CD4-positive, alpha-beta T cell (primary cell): Measurements from ENCODE around the gene DNMT3A. TPM values are rescaled to one million over a fixed set of nuclear protein-coding genes. Genes with fewer than 3 reads are reported as not detected.

ENCODE experiments used
- ATAC-seq: fragments of 200-7000 bp; cut with Tn5 transposase; one replicate; pipeline ENCODE4 v1.10.0; 2022; ENCODE audit warnings: mild to moderate bottlenecking; ENCODE audit not compliant: poor library complexity
- CTCF ChIA-PET: fragments of 350-600 bp; sonication (Branson Sonifier 250); formaldehyde crosslinking; loops from one replicate; lab custom pipeline; 2021; ENCODE audit warnings: antibody characterized with exemption, inconsistent platforms; lab: Charles Lee
- POLR2A ChIA-PET: fragments of 350-600 bp; sonication (Branson Sonifier 250); formaldehyde crosslinking; loops from one replicate; lab custom pipeline; 2021; ENCODE audit warnings: antibody characterized with exemption, inconsistent platforms; lab: Charles Lee
- DNase-seq, 14 experiments: peaks; one replicate each; pipeline ENCODE4 v3.0.0-alpha.2; 2013 to 2020; ENCODE audit warnings: mixed read lengths in 2 of 14
- H3K27ac ChIP-seq, 2 donors: one replicate each; pipeline versions ENCODE4 v1.5.1 to v1.7.0; 2013; ENCODE audit warnings: low read length in 2 of 2, low read depth in 1 of 2, mild to moderate bottlenecking in 1 of 2
- H3K27me3 ChIP-seq, 2 experiments: 1 replicate in 1 of 2; 2 replicates in 1 of 2; pipeline versions ENCODE4 v1.6.1 to v1.7.0; 2013; ENCODE audit warnings: low read length in 2 of 2, control low read depth in 1 of 2, mild to moderate bottlenecking in 1 of 2, moderate library complexity in 1 of 2; ENCODE audit not compliant: insufficient read depth in 2 of 2, control insufficient read depth in 1 of 2
- H3K36me3 ChIP-seq: one replicate; pipeline ENCODE4 v1.6.1; 2013; ENCODE audit warnings: low read length, control low read depth; ENCODE audit not compliant: insufficient read depth
- H3K4me1 ChIP-seq: one replicate; pipeline ENCODE4 v1.6.1; 2013; ENCODE audit warnings: low read length, control low read depth; ENCODE audit not compliant: insufficient read depth
- H3K4me3 ChIP-seq: one replicate; pipeline ENCODE4 v1.5.1; 2013; ENCODE audit warnings: mild to moderate bottlenecking, low read length, moderate library complexity
- H3K9me3 ChIP-seq, 2 experiments: 1 replicate in 1 of 2; 2 replicates in 1 of 2; pipeline versions ENCODE4 v1.6.1 to v1.7.0; 2013; ENCODE audit warnings: low read length in 2 of 2, mild to moderate bottlenecking in 2 of 2, control low read depth in 1 of 2, moderate library complexity in 1 of 2; ENCODE audit not compliant: control insufficient read depth in 1 of 2, insufficient read depth in 1 of 2
- H3K27ac Mint-ChIP-seq: one replicate; pipeline ENCODE4 v1.8.0; 2020; ENCODE audit warnings: mixed read lengths
- H3K27me3 Mint-ChIP-seq: one replicate; pipeline ENCODE4 v1.8.0; 2021; ENCODE audit warnings: mixed read lengths
- H3K36me3 Mint-ChIP-seq: one replicate; pipeline ENCODE4 v1.8.0; 2021; ENCODE audit warnings: low read depth, mixed read lengths
- H3K4me1 Mint-ChIP-seq: one replicate; pipeline ENCODE4 v1.8.0; 2021; ENCODE audit warnings: low read depth, mixed read lengths
- H3K4me3 Mint-ChIP-seq: one replicate; pipeline ENCODE4 v1.8.0; 2020; ENCODE audit warnings: mild to moderate bottlenecking, mixed read lengths
- H3K9me3 Mint-ChIP-seq: one replicate; pipeline ENCODE4 v1.8.0; 2020; ENCODE audit warnings: mixed read lengths
- intact Hi-C, 2 experiments: fragments of 100-400 bp; cut with DNase I in 1 of 2; cut with micrococcal nuclease in 1 of 2; formaldehyde crosslinking; loops; one replicate each; pipeline versions ENCODE4 v1.15.1 to v1.9.0; 2023 to 2025; cut with DNase I, micrococcal nuclease
- total RNA-seq, 174 experiments: library from RNA in 2 of 174; stranded (reverse) in 2 of 174; gene quantifications; one replicate each; pipeline ENCODE4 v1.2.3 and lab custom pipeline; 2021 to 2026
- TF ChIP-seq, protein P1 (sequence below): fragments of 200-600 bp; IDR thresholded peaks from one replicate; pipeline ENCODE4 v1.8.0; 2022; ENCODE audit warnings: antibody characterized with exemption, mild to moderate bottlenecking

DNMT3A gene
- total RNA-seq, 2 experiments from 2014 or later: 57.1 to 62.1 TPM

DNA sequence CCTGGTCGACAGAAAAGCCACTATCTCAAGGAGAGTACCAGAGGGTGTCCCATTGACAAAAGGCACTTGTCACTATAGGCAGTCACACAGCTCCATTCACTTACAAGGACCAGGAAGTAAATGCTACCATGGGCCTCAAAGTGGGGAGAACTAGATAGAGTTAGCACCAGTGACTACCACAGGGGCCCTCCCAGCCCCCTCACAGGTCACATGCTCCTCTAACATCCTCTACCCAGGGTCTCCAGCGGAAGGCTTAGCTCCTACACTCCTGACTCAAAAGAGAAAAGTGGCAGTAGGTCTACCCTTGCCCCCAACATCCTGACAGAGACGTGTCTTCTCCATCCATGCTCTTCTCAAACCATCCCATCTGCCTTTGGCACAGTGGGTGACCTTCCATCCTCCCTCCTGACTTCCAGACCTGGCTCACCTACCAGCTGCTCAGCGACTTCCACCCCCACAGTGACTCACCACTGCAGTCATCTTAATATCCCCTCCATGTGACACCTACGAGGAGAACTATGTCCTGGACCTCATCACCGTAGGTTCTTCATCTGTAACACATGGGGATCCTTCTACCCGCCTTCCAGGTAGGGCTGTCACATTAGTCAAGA lies 5.6 kb upstream of the DNMT3A start:
- TF ChIP-seq, protein P1, sequence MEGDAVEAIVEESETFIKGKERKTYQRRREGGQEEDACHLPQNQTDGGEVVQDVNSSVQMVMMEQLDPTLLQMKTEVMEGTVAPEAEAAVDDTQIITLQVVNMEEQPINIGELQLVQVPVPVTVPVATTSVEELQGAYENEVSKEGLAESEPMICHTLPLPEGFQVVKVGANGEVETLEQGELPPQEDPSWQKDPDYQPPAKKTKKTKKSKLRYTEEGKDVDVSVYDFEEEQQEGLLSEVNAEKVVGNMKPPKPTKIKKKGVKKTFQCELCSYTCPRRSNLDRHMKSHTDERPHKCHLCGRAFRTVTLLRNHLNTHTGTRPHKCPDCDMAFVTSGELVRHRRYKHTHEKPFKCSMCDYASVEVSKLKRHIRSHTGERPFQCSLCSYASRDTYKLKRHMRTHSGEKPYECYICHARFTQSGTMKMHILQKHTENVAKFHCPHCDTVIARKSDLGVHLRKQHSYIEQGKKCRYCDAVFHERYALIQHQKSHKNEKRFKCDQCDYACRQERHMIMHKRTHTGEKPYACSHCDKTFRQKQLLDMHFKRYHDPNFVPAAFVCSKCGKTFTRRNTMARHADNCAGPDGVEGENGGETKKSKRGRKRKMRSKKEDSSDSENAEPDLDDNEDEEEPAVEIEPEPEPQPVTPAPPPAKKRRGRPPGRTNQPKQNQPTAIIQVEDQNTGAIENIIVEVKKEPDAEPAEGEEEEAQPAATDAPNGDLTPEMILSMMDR: no peak
- intact Hi-C loops: no loop called here
- H3K4me1 ChIP-seq: peaks cover 14% of the 10 kb centered on the region
- Mint-ChIP-seq H3K27ac (no peak overlapping the region), H3K27me3 (peaks cover 2% of the 10 kb centered on the region), H3K4me1 (peaks cover 19% of the 10 kb centered on the region), H3K36me3 (no peaks in the 10 kb centered on the region), H3K9me3 (no peaks in the 10 kb centered on the region), H3K4me3 (peak overlapping the region; percentile 69)
- H3K4me3 ChIP-seq: no peak overlapping the region
- CTCF ChIA-PET: interaction anchor here (1.4 to 3.2 kb wide), 2 partner anchors 10 to 15 kb away, joined by 4 to 12 read pairs; no protein-coding TSS in a partner anchor
- no peaks in the 10 kb centered on the region for H3K36me3 ChIP-seq
- DNase-seq (no peak), ATAC-seq (no peak)
- POLR2A ChIA-PET: no interaction called here
- H3K27me3 ChIP-seq: peaks cover 0 to 2% of the 10 kb centered on the region in 2 experiments
- H3K9me3 ChIP-seq: no peaks in the 10 kb centered on the region
- H3K27ac ChIP-seq: no peak overlapping the region

DNA sequence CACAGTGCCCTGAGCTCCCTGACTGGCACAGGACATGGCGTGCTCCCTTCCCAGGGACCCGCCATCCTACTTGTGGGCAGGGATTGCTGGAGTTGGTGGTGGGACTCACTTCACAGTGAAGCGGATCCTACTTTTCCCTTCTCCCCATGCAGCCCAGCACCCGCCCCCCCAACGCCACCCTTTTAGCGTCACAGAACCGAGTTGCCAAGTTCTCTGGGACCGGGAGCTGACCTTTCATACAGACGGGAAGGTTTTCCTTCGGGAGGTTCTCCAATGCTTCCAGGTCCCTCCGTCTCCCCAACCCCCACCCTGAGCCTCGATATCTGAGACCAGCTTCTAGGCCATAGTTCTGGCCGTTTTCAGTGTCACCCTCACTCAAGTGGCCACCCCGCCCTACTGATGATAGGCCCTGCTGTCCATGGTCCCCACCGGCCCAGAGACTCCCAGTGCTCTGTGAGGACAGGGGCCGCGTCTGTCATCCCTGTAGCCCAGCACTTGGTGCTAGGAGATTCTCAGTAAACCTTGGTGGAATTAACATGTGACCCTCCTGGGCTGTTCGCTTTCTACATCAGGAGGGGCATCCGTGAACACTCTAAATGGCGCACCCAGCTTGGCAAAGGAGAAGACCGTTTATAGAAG lies 1.6 kb upstream of the DNMT3A start:
- no peak for ATAC-seq
- no peak for DNase-seq
- Mint-ChIP-seq H3K4me3 (peak overlapping the region; percentile 91), H3K27ac (no peak overlapping the region), H3K4me1 (peaks cover 22% of the 10 kb centered on the region), H3K36me3 (no peaks in the 10 kb centered on the region), H3K27me3 (no peaks in the 10 kb centered on the region), H3K9me3 (no peaks in the 10 kb centered on the region)
- Histone ChIP-seq H3K36me3 (no peaks in the 10 kb centered on the region), H3K4me3 (no peak overlapping the region), H3K4me1 (peaks cover 30% of the 10 kb centered on the region), H3K27me3 (peaks cover 0 to 2% of the 10 kb centered on the region in 2 experiments), H3K27ac (no peak overlapping the region), H3K9me3 (no peaks in the 10 kb centered on the region)
- ChIA-PET CTCF (interaction anchor here (1.0 to 3.1 kb wide), 4 partner anchors 19 to 178 kb away, joined by 3 to 16 read pairs (median 5); no protein-coding TSS in a partner anchor), POLR2A (interaction anchor here (1.0 to 1.9 kb wide), 5 partner anchors 19 to 70 kb away, joined by 4 to 13 read pairs (median 5); no protein-coding TSS in a partner anchor)
- intact Hi-C loops: loop anchor here (5.0 kb wide), 1 partner anchor 34 kb away; no protein-coding TSS in a partner anchor
- TF ChIP-seq, protein P1: no peak

GRCh38 chr2:25342372-25343186 lies 854 bp upstream of the DNMT3A start:
- POLR2A ChIA-PET: interaction anchor here (1.0 to 1.9 kb wide), 5 partner anchors 20 to 69 kb away, joined by 4 to 13 read pairs (median 5); no protein-coding TSS in a partner anchor
- CTCF ChIA-PET: interaction anchor here (1.0 to 3.1 kb wide), 5 partner anchors 20 to 179 kb away, joined by 3 to 16 read pairs (median 3); no protein-coding TSS in a partner anchor
- no peaks in the 10 kb centered on the region for H3K27me3 Mint-ChIP-seq
- TF ChIP-seq, protein P1: peak; percentile 90
- intact Hi-C loops: loop anchor here (5.0 kb wide), 1 partner anchor 35 kb away; no protein-coding TSS in a partner anchor
- no peaks in the 10 kb centered on the region for H3K36me3 ChIP-seq
- no peak overlapping the region for H3K27ac ChIP-seq
- H3K4me1 Mint-ChIP-seq: peaks cover 29% of the 10 kb centered on the region
- no peaks in the 10 kb centered on the region for H3K9me3 ChIP-seq
- H3K9me3 Mint-ChIP-seq: no peaks in the 10 kb centered on the region
- H3K4me3 ChIP-seq: peak overlapping the region; percentile 34
- peak overlapping the region; percentile 91 for H3K4me3 Mint-ChIP-seq
- ATAC-seq (peak; percentile 85), DNase-seq (peak; percentile 50 to 92 (median 70))
- H3K27me3 ChIP-seq: peaks cover 0 to 2% of the 10 kb centered on the region in 2 experiments
- peak overlapping the region; percentile 24 for H3K27ac Mint-ChIP-seq
- H3K36me3 Mint-ChIP-seq: no peaks in the 10 kb centered on the region
- H3K4me1 ChIP-seq: peaks cover 37% of the 10 kb centered on the region
